Dermis microvascular lymphatic vessel endothelial cell (primary cell): ENCODE measurements around the gene DLGAP1. TPM values are rescaled to one million over a fixed set of nuclear protein-coding genes. Genes with fewer than 3 reads are reported as not detected.

Source experiments
- DNase-seq, 2 donors: peaks; one replicate each; pipeline versions ENCODE4 v3.0.0 to v3.0.0-alpha.2; 2010; ENCODE audit warnings: low read depth in 2 of 2
- total RNA-seq: library from RNA; depleted of rRNA; stranded (reverse); fragments of >200 nt; gene quantifications from 2 replicates; pipeline ENCODE4 v1.2.1, GENCODE V29; 2014

Gene DLGAP1
- total RNA-seq, 1 donor from 2014 or later = 0.13 TPM

- DNase-seq = no peak
These were observed 629.1 kb downstream of the DLGAP1 start for GRCh38 chr18:3826021-3826420.

DNA sequence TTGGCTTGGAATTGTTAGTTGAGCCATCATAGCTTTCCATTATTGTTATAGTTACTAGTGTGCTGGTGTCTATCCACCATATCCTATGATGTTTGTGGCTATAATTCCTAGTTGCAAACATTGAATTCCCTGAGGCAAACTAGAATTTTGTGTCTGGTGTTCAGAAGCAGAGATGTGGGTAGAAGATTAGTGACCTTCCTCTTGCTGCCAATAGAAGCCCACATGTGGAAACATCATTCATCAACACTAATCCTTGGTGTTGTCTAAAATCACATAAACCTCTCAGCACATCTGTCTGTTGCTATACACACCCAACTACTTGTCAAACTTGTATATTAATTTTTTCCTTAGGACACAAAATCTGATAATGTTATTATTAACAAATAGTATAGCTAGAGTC is 631.0 kb downstream of the DLGAP1 start:
- DNase-seq = no peak

DNA sequence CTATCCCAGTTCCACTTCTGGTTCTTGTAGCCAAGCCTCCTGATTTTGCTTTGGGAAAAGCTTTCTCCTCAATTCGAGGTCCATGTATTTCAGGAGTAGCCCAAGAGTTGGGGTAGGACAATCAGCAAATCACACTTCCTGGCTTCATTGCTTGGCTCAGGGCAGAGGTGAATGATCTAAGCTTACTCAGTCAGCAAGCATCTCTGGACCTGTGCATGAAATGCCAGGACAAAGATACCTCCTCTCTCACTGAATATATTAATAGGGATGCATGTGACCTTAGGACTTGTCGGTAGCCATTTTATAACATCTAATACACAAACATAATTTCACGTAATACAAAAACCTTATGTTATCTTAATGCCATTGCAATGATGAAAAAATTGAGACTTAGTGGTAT is 632.0 kb downstream of the DLGAP1 start:
- DNase-seq = no peak

DNA sequence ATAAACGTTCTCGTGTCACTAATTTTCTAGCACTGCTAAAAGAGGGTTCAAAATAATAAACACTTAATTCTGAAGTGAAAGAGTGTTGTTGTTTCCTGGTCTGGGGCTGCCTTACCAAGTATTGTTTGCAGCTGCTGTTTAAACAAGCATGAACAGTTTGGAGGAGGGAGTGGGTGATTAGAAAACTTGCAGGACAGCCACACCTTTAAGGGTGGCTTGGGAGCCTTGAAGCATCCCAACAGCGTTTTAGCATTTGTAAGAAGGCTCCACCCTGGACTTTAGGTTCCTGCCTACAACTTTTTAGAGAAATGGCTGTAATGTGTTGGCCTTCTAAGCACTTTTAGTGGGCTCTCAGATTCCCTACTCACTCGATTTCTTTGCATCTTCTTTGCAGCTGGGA is 633.6 kb downstream of the DLGAP1 start:
- no peak for DNase-seq

- DNase-seq = no peak
These were observed 635.1 kb downstream of the DLGAP1 start for GRCh38 chr18:3819961-3820360.

DNA sequence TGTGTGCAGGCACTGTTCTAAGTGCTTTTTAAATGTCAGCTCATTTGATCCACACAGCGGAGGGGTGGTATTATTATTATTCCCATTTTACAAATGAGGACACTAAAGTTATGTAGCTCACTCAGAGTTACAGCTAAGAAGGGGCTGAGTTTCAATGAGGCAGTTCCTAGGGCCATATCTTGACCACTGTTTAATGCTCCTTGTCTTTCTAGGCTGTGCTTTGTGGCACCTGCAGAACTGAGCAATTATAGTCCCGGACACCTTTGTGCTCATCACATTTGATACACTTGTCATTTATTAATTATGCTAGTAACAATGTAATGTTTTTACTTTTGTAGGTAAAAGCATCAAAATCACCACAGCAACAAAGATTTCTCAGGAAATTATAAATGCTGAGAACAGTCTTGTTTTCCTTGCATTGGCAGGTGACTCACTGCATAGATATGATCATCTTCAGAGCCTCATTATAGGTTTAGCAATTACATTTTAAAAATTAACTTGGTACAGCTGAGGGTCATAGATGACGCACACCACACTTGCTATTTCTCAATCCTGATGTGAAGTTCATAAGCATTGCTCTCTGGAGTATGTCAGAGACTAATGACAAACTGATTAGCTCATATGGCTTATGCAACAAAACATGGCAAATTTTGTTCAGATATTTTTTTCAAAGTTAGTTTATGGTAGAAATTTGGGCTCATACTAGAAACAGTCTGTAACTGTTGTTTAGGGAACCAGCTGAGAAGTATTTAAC is 638.3 kb downstream of the DLGAP1 start:
- DNase-seq = peak in 1 of 2 donors; percentile 53

DNA sequence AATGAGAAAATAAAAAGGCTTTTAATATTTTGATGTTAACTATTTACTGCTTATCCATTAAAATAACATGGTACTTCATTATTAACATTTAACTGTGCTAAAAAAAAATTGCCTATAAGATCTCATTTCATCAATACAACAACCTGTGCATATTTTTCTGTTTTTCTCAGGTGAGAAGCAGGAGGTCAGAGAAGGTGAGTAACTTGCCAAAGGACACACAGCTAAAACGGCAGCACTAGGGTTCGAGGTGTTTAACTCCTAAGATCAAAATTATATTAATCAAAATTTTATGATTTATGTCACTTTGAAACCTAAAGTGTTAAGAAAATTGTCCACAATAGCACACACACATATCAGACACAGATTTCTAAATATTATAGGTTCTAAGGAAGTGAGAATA is 639.1 kb downstream of the DLGAP1 start:
- no peak for DNase-seq

- DNase-seq = no peak
These were observed 640.3 kb downstream of the DLGAP1 start for GRCh38 chr18:3814816-3815215.

DNA sequence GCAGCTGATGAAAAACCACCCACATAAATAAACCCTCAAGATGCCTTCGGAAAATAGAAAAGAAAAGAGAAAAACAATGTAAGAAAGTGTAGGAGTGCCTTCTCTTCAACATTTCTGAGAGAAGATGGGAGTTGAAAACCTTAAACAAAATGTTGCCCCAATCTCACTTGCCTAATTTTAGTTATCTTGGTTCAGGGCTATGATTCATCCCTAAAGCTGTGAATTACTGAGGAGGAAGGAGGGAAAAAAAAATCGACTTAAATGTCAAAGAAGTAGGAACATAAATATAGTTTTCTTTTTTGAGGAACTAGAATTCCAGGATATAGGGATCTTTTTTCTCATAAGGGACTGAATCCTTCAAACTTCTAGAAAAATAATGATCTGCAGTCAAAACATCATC is 644.8 kb downstream of the DLGAP1 start:
- no peak for DNase-seq

- DNase-seq = no peak
These were observed 645.9 kb downstream of the DLGAP1 start for GRCh38 chr18:3808985-3809780.

DNA sequence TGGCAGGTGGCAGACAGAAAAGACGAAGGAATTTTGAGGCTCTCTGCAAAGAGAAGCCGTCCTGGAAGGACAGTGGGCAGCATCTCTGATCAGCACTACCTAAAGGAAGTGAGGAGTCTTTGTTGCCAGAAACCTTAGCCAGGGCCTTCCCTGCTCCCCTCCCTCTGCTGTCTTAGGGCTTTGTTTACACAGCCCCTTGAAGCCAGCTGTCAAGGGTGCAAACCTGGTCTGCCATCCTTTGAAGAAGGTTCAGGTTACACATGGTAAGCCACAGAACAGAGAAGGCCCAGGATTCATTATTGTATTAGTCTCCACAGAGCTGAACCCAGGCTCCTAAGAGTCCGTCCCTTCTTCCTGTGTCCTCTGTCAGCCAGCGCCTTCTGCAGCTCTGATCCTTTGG is 648.5 kb downstream of the DLGAP1 start:
- DNase-seq = no peak

DNA sequence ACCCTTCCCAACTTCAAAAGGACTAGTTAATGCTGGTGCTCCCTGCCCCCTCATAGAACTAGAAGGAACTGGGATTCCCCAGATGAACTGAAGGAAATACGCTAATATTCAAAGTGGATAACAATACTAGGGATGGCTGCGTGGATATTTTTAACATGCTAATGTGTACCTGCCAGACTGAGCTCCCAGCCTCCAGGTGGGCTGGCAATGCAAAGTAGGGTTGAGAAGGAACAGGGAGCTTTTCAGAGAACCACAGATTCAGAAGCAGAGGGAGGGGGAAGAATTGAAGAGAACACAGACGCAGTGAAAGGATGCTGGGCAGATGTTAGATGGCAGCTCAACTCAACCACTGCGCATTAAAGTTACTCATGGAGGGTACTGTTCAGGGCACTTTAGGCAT is 650.8 kb downstream of the DLGAP1 start:
- DNase-seq = no peak

GRCh38 chr18:3803350-3803749 is 651.8 kb downstream of the DLGAP1 start:
- DNase-seq = no peak

DNA sequence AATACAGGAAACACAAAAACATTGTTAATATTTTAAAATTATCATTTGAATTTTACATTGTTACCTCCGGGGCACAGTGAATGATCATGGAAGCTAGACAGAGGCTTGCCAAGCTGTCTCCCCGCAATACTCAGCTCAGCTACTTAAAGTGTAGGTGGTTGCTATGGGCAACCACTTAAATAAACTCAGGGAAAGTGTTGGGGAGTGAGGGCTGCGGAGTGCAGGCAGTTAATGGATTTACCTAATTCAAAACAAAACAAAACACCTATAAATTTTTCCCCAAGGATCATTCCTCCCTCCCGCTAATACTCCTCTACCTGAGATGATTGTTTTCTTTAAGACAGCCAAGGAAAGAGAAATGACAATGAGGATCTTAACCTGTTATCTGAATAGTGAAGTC is 655.6 kb downstream of the DLGAP1 start:
- DNase-seq = no peak

GRCh38 chr18:3798032-3798431 is 657.1 kb downstream of the DLGAP1 start:
- DNase-seq = no peak

DNA sequence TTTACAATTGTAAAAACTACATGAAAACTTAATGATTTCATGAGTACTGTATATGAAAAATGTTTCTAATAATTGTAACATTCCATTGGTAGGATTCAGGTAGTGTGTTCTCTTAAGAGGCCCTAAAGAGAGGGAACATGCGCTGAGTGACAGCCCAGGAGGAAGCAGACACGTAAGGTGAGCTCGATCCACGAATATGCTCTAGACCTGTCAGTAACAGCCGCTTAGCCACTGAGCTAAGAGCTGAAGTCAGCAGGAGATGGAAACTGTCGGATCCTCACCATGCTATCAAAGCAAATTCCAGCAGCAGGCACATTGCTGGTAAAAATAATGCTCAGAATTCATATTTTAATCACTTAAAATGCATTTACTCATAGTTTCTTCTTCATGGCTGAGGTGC is 658.7 kb downstream of the DLGAP1 start:
- DNase-seq = no peak

GRCh38 chr18:3794537-3795348 is 660.4 kb downstream of the DLGAP1 start:
- DNase-seq = peak; percentile 78 to 93

DNA sequence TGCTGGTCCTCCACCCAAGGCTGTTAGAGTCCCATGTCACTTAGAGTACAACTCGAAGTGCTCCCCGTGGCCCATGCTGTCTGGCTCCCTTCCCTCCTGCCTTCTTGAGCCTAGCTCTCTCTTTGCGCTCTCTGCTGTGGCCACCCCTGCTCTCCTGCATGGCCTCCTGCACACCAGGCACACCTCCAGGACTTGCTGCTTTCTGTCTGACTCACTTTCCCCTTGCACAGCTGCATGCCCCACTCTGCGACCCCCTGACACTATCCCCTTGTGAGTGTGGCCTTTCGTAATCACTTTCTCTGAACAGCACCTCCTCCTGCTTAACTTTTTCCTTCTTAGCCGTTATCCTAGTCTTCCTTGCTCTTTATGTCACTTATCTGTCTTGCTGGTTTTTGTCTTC is 661.6 kb downstream of the DLGAP1 start:
- DNase-seq = peak in 1 of 2 donors; percentile 28

- no peak for DNase-seq
These were observed 662.0 kb downstream of the DLGAP1 start for GRCh38 chr18:3793111-3793510.

DNA sequence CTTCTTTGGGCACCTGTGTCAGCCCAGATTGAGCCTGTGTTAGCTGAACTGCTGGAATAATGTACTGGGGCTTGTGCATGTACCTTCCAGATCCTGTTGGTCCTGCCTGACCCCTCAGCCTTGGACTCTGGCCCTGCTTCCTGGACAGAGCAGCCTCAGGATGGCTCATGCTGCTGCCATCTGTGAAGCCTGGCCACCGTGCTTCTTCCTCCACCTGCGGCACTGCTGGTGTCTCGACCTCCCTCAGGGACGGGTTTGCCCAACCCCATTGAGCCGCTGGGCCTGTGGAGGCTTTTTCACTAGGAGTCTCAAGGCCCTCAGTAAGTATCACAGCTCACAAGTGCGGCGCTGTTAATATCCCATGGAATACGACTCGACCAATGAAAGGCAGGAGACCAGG is 662.4 kb downstream of the DLGAP1 start:
- DNase-seq = no peak

DNA sequence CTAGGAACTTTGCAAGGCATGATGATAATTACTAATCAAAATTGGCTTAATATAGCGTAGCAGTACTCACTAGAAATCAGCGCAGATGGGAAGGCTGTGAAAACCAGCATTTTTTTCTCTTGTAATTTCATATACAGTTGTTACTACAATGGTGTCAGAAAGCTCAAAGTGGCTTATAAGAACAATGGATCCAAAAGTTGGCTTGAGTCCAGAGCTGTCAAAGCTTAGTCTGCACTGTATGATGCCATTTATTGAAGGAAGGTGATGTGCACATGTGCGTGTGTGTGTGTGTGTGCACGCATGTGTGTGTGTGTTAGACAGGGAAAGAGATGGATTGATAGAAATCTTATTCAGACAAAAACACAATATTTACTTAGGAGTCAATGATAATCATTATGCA is 663.9 kb downstream of the DLGAP1 start:
- DNase-seq = peak in 1 of 2 donors; percentile 76

DNA sequence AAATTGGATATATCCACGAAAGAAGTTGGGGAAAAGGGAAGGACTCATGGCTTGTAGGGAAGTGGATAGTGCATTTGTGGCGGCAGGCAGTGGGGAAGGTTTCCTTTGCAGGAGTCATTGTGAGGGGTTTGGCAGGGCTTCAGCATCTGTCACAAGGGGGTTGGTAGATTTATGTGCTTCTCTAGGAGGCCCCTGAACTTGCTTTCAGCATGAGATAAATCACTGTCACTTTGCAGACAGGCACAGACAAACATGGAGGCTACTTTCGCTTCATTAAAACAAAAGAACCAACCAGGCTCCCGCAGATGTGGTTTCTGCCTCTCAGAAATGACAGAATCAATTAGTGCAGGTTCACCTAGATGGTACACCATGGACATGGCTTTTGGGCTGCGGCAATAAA is 664.4 kb downstream of the DLGAP1 start:
- peak in 1 of 2 donors; percentile 65 for DNase-seq
